ENCODE results near the gene RNASET2. TPM values are rescaled to one million over a fixed set of nuclear protein-coding genes. Genes with fewer than 3 reads are reported as not detected.

RNASET2 gene
- total and polyA plus RNA-seq, 2 of the 13 experiments (the other 11 are each of a cell fraction or from before 2014, with no cell fraction given), result 44.6 to 597 TPM

DNA sequence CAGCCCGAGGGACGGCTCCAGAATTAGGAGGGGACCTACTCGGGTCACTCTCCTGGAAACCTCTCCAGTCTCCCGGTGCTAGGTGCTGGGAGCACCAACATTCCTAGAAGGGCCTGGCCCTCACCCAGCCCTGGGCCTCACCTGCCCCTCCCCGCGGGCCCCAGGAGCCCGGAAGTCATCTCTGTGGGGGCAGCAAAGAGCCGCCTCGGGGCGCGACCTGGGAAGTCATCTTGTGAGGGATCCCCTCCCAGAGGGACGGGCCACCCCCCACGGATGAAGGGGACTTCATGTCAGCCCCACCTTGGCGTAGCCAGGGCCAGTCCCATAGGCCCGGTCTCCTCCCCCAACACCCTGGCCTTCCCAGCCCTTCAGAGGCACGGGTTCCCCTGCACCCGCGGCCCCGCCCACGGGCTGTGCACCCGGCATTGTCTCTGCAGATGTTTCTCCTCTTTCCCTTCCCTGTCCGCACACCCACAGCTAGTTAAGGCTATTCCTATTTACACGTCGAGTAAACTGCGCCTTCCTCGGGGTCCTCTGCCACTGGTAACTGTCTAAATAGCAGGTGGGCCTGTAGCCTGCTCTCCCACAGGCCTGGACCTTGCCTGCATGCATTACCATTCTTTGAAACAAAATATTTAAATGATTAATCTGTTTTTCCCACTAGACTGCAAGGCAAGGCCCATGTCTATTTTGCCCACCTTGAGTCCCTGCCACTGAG, 896 bp upstream of the RNASET2 start (continued):
- peak; percentile 87; the same call in 1 of the 2 replicates for TF ChIP-seq THYN1 (CRISPR knock-in tag; IDR thresholded peaks at IDR 0.05; ENCODE audit: borderline replicate concordance, low read depth)
- TF ChIP-seq ZNF430 (CRISPR knock-in tag; IDR thresholded peaks at IDR 0.05), result peak; percentile 66
- TF ChIP-seq ZC3H13 (CRISPR knock-in tag; IDR thresholded peaks at IDR 0.05), result peak; percentile 94
- TF ChIP-seq, protein P1, sequence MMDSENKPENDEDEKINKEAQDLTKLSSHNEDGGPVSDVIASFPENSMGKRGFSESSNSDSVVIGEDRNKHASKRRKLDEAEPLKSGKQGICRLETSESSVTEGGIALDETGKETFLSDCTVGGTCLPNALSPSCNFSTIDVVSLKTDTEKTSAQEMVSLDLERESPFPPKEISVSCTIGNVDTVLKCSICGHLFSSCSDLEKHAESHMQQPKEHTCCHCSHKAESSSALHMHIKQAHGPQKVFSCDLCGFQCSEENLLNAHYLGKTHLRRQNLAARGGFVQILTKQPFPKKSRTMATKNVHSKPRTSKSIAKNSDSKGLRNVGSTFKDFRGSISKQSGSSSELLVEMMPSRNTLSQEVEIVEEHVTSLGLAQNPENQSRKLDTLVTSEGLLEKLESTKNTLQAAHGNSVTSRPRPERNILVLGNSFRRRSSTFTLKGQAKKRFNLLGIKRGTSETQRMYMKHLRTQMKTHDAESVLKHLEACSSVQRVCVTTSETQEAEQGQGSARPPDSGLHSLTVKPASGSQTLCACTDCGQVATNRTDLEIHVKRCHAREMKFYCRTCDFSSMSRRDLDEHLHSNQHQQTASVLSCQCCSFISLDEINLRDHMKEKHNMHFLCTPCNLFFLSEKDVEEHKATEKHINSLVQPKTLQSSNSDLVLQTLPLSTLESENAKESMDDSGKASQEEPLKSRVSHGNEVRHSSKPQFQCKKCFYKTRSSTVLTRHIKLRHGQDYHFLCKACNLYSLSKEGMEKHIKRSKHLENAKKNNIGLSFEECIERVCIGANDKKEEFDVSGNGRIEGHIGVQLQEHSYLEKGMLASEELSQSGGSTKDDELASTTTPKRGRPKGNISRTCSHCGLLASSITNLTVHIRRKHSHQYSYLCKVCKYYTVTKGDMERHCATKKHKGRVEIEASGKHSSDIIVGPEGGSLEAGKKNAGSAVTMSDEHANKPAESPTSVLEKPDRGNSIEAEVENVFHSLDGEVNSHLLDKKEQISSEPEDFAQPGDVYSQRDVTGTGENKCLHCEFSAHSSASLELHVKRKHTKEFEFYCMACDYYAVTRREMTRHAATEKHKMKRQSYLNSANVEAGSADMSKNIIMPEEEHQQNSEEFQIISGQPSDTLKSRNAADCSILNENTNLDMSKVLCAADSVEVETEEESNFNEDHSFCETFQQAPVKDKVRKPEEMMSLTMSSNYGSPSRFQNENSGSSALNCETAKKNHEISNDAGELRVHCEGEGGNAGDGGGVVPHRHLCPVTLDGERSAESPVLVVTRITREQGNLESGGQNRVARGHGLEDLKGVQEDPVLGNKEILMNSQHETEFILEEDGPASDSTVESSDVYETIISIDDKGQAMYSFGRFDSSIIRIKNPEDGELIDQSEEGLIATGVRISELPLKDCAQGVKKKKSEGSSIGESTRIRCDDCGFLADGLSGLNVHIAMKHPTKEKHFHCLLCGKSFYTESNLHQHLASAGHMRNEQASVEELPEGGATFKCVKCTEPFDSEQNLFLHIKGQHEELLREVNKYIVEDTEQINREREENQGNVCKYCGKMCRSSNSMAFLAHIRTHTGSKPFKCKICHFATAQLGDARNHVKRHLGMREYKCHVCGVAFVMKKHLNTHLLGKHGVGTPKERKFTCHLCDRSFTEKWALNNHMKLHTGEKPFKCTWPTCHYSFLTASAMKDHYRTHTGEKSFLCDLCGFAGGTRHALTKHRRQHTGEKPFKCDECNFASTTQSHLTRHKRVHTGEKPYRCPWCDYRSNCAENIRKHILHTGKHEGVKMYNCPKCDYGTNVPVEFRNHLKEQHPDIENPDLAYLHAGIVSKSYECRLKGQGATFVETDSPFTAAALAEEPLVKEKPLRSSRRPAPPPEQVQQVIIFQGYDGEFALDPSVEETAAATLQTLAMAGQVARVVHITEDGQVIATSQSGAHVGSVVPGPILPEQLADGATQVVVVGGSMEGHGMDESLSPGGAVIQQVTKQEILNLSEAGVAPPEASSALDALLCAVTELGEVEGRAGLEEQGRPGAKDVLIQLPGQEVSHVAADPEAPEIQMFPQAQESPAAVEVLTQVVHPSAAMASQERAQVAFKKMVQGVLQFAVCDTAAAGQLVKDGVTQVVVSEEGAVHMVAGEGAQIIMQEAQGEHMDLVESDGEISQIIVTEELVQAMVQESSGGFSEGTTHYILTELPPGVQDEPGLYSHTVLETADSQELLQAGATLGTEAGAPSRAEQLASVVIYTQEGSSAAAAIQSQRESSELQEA (CRISPR knock-in tag; IDR thresholded peaks at IDR 0.05; ENCODE audit: not compliant biosample characterization), result no peak
- TF ChIP-seq, protein P2, sequence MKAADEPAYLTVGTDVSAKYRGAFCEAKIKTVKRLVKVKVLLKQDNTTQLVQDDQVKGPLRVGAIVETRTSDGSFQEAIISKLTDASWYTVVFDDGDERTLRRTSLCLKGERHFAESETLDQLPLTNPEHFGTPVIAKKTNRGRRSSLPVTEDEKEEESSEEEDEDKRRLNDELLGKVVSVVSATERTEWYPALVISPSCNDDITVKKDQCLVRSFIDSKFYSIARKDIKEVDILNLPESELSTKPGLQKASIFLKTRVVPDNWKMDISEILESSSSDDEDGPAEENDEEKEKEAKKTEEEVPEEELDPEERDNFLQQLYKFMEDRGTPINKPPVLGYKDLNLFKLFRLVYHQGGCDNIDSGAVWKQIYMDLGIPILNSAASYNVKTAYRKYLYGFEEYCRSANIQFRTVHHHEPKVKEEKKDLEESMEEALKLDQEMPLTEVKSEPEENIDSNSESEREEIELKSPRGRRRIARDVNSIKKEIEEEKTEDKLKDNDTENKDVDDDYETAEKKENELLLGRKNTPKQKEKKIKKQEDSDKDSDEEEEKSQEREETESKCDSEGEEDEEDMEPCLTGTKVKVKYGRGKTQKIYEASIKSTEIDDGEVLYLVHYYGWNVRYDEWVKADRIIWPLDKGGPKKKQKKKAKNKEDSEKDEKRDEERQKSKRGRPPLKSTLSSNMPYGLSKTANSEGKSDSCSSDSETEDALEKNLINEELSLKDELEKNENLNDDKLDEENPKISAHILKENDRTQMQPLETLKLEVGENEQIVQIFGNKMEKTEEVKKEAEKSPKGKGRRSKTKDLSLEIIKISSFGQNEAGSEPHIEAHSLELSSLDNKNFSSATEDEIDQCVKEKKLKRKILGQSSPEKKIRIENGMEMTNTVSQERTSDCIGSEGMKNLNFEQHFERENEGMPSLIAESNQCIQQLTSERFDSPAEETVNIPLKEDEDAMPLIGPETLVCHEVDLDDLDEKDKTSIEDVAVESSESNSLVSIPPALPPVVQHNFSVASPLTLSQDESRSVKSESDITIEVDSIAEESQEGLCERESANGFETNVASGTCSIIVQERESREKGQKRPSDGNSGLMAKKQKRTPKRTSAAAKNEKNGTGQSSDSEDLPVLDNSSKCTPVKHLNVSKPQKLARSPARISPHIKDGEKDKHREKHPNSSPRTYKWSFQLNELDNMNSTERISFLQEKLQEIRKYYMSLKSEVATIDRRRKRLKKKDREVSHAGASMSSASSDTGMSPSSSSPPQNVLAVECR (CRISPR knock-in tag; IDR thresholded peaks at IDR 0.05; ENCODE audit: borderline replicate concordance), result no peak
- TF ChIP-seq MAFF (IDR thresholded peaks at IDR 0.05; ENCODE audit: low read depth, low read length), result no peak
- TF ChIP-seq ZNF543 (CRISPR knock-in tag; IDR thresholded peaks at IDR 0.05), result peak; percentile 88; the same call in 1 of the 2 replicates
- TF ChIP-seq XBP1 (CRISPR knock-in tag; IDR thresholded peaks at IDR 0.05), result no peak
- no peak for TF ChIP-seq ISX (CRISPR knock-in tag; conservative IDR thresholded peaks at IDR 0.05)
- 0 out of 2 replicates have a peak, but pooled peaks have one; percentile 15 for TF ChIP-seq PAF1 (CRISPR knock-in tag; IDR thresholded peaks at IDR 0.05)
- TF ChIP-seq, protein P3, sequence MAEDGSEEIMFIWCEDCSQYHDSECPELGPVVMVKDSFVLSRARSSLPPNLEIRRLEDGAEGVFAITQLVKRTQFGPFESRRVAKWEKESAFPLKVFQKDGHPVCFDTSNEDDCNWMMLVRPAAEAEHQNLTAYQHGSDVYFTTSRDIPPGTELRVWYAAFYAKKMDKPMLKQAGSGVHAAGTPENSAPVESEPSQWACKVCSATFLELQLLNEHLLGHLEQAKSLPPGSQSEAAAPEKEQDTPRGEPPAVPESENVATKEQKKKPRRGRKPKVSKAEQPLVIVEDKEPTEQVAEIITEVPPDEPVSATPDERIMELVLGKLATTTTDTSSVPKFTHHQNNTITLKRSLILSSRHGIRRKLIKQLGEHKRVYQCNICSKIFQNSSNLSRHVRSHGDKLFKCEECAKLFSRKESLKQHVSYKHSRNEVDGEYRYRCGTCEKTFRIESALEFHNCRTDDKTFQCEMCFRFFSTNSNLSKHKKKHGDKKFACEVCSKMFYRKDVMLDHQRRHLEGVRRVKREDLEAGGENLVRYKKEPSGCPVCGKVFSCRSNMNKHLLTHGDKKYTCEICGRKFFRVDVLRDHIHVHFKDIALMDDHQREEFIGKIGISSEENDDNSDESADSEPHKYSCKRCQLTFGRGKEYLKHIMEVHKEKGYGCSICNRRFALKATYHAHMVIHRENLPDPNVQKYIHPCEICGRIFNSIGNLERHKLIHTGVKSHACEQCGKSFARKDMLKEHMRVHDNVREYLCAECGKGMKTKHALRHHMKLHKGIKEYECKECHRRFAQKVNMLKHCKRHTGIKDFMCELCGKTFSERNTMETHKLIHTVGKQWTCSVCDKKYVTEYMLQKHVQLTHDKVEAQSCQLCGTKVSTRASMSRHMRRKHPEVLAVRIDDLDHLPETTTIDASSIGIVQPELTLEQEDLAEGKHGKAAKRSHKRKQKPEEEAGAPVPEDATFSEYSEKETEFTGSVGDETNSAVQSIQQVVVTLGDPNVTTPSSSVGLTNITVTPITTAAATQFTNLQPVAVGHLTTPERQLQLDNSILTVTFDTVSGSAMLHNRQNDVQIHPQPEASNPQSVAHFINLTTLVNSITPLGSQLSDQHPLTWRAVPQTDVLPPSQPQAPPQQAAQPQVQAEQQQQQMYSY (CRISPR knock-in tag; IDR thresholded peaks at IDR 0.05), result no peak
- peak; percentile 98 for TF ChIP-seq SP5 (CRISPR knock-in tag; IDR thresholded peaks at IDR 0.05; ENCODE audit: borderline replicate concordance, low read depth)
- no peak; the same call in 1 of the 2 replicates for TF ChIP-seq ZFP36L2 (CRISPR knock-in tag; IDR thresholded peaks at IDR 0.05)

All from HepG2 (cell line).